ENCODE data around the gene AWAT2.

AWAT2 gene

DNA sequence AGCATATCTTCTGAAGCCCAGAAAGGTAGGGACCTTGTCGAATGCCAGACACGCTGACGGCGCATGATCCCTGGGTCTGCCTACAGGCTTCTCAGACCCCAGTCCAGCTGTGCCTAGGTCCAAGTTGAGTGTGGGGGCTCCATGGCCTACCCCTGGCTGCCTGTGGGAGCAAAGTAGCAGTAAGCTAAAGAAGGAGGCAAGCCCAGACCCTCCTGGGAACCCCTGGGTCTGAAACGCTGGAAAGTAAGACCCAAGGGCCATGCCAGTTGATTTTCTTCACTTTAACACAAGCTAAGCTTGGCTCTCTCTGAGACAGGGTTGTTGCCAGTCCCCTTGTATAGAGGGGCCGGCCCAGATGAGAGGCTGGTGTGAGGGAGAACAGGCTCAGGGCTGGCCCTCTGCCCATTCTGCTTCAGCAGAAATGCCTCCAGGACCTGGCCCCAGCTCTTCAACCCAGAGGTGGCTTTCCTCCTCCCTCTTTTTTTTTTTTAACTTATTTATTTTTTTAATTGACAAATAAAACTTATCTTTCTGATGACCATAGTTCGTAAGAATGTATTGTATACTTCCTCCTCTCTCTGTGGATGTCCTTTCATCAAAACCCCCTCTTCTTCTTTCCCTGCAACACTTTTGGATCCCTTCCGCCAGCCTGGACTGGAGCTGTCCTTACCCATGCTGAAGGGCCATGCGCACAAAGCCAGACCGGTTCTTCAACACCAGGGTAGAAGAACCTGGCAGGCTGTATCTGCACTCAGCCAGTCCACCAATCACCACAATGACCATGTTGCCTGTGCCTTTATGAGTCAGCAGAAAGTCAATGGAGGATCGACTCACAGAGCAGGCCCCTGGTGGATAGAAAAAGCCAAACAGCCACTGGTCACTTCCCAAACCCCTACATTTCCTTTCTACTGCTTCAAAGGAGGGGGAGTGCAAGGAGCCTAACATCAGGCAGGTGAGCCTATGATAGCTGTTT is 7.1 kb downstream of the AWAT2 start:
- no peak for DNase-seq (ENCODE audit: low spot score)

- DNase-seq (ENCODE audit: low spot score): no peak
Measured at GRCh38 chrX:70041993-70042392, 7.7 kb downstream of the AWAT2 start.

- DNase-seq (ENCODE audit: low spot score): peak; percentile 42
Measured at GRCh38 chrX:70039758-70040157, 10.0 kb downstream of the AWAT2 start.

GRCh38 chrX:70038951-70039350 is 10.8 kb downstream of the AWAT2 start:
- DNase-seq (ENCODE audit: low spot score): no peak

DNA sequence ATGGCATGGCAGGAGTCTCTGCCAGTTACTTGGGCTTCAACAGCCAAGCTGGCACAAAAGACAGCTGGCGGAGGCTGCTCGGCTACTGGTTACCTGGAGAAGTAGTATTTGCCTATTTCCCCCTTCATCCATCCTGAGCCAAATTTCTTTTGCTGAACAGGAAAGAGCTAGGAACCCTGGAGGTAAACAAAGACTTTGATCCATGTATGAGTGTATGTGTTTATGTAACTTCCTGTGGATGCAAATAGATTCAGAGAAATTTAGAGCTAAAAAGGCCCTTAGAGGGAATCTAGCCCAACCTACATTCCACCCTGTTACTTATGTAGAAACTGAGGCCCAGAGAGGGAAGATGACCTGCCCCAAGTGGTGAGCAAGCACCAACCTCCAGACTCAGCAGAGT is 11.2 kb downstream of the AWAT2 start:
- no peak for DNase-seq (ENCODE audit: low spot score)

GRCh38 chrX:70034646-70035045 is 15.1 kb downstream of the AWAT2 start:
- DNase-seq (ENCODE audit: low spot score): no peak

DNA sequence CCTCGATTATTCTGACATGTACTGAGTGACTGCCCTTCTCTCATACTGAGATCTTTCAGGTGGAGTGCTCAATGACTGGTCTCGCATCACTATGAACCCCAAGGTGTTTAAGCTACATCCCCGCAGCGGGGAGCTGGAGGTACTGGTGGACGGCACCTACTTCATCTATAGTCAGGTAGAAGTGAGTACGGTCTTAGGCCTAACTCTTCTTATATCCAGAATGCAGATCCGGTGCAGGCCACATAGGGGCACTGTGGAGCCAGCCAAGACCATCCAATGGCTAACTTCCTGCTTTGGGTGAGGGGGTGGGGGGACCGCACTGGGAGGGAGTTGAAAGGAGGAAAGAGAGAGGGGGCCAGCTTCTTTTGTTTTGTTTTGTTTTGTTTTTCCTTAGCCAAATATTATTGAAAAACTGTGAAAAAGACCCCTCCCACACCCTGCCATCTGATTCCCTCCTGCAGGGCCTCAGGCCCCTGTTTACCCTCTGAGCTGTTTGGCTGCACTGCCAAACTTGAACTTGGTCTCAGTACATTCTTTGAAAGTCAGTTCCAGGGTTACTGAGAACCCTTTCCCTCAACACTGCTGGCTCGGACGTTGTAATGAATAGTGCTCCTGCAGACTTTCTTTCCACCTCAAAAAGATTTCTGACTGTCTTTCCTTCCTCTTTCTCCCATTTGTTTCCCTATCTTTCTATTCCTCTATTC is 16.2 kb downstream of the AWAT2 start:
- peak; percentile 43 for DNase-seq (ENCODE audit: low spot score)

DNA sequence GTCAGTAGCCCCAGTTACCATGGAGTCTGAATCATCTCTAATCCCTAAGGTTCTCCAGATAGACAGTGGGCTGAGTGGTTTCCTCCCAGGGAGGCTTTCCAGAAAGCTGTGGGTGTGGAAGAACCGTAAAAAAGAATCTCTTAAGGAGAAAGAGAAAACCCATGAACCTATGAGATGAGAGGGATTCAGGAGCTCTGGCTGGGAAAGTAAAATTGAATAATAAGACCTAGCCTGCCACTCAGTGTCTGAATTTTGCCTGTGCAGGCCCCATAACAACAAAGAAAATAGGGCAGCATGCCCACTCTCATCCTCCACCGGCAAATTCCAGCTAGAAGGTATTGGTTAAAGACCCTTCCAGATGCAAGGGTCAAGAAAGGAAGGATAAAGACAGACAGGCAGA is 16.9 kb downstream of the AWAT2 start:
- no peak for DNase-seq (ENCODE audit: low spot score)

DNA sequence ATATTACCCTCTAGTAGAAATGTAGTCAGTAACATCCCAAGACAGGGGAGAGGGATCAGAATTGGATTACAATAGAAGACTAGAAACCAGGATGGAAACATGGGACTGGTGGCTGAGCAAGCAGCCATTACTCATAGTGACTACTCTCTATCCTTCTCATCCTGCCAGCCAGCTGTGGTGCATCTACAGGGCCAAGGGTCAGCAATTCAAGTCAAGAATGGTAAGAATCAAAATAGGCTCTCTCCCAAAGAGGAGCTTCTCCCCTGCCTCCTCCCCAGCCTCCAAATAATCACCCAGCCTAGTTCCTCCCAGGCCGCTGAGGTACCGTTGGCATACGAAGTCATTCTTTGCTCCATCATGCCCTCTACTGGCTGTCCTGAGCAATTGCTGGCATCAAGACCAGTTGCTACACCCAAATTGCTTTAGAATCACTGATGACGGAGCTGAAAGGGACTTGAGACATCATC is 19.4 kb downstream of the AWAT2 start:
- peak; percentile 66 for DNase-seq (ENCODE audit: low spot score)

GRCh38 chrX:70029863-70030262 is 19.9 kb downstream of the AWAT2 start:
- no peak for DNase-seq (ENCODE audit: low spot score)

DNA sequence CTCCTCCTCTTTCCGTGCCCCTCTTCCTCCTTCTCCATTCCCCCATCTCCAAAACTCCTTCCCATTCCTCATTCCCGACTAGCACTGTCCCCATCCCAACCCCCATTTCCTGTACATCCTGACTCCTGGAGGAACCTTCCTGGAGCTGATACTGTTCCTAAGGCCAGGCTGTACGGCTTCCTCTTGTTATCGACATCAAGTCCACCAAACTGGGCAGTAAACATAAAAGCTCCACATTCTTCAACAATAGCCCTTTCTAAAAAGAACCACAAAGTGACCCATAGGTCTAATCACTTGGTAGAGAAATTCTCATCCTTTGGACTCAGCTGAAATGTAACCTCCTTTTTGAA is 22.9 kb downstream of the AWAT2 start:
- no peak for DNase-seq (ENCODE audit: low spot score)

DNA sequence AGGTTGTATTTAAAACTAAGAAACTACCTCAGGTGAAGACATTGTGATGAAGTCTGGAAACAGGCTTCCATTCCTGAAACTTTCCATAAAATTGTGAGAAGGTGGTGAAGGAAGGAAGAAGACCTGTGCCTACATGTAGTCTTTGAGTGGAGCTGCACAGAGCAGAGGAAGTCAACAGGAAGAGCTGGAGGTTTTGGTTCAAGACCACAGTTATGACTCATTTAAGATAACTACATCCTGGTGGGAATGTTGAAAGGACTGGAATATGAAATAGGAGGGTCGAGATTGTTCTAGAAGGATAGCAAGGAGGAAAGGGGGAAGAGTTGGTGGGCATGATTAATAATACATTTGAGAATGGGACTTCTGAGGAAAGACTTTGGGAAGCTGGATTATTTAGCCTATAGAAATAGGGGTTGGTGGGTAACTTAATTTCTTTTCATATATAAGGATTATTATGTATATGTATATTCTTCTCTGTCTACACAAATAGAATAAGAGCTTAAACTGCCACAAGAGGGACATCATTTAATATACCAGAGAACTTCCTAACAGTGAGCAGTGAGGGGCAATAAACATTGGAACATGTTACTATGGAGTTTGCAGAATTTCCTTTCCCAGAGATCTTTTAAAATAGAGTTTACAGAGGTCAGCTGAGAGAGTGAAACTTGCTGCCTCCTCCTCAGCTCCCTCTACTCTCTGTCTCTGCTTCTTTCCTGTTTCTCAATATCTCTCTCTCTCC is 23.5 kb downstream of the AWAT2 start:
- no peak for DNase-seq (ENCODE audit: low spot score)

DNA sequence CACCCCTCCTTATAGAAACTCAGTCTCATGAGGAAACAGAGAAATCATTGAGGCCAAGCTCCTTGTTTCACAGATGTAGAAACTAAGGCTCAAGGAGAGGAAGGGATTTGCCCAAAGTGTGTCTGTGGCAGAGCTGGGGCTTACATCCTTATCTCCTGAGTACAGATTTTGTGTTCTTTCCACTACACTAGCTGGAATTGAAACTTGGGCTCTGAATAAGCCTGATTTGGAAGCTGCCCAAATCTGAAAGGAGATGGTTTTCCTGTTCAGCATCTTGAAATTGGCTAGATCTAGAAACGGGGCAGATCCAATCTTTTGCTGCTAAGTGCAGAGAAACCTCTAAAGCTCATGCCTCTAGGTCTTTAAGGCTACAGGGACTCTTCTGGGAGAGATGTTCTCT is 24.3 kb downstream of the AWAT2 start:
- DNase-seq (ENCODE audit: low spot score): no peak

GRCh38 chrX:70022616-70023015 is 27.1 kb downstream of the AWAT2 start:
- no peak for DNase-seq (ENCODE audit: low spot score)

GRCh38 chrX:70016513-70016912 is 33.2 kb downstream of the AWAT2 start:
- no peak for DNase-seq (ENCODE audit: low spot score)

DNA sequence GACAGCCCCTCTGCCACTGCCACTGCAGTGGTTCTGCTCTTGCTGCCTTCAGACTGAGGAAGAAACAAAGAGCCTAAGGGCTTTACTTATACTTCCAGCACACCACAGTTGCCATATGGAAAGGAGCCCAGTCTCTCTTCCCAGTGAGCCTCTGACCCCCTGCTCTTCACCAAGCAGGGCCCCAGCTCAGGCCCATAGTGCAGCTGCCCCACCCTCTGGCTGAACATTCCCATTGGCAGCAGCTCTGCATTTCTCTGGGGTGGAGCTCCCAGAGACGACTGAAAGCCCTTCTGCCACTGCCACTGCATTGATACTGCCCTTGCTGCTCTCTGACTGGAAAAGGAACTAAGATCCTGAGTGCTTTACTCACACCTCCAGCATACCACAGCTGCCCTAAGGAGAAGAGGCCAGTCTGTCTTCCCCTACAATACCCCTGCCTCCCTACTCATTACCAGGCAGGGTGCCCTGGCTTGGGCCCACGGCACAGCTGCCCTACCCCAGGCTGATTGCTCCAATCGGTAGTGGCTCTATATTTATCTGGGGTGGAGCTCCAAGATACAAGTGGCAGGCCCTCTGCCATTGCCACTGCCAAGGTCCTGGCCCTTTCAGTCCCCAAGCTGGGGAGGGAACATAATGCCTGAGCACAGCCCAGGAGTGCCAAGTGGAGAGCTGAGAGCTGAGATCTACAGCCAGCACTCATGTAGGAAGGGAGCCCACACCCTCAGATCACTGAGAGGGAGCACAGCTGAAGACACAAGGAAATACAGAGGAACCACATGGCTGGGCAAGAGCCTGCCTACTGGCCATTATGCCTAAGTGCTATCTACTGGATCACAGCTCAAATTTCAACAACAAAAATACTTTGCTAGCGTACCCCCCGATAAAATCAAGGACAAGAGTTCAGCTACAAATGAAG is 36.0 kb downstream of the AWAT2 start:
- DNase-seq (ENCODE audit: low spot score): no peak

- no peak for DNase-seq (ENCODE audit: low spot score)
Measured at GRCh38 chrX:70012756-70013155, 37.0 kb downstream of the AWAT2 start.

GRCh38 chrX:70009970-70010369 is 39.8 kb downstream of the AWAT2 start:
- DNase-seq (ENCODE audit: low spot score): no peak

DNA sequence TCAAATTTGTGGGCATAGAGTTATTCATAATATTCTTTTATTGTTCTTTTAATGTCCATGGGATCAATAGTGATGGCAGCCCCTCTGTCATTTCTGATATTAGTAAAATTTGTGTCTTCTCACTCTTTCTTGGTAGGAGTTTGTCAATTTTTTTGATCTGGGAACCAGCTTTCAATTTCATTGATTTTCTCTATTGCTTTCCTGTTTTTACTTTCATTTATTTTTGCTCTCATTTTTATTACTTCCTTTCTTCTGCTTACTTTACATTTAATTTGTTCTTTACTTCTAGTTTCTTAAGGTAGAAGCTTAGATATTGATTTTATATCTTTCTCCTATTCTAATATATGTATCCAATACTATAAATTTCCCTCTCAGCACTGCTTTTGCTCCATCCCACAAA is 40.7 kb downstream of the AWAT2 start:
- DNase-seq (ENCODE audit: low spot score): no peak

GRCh38 chrX:70007946-70008345 is 41.8 kb downstream of the AWAT2 start:
- no peak for DNase-seq (ENCODE audit: low spot score)

DNA sequence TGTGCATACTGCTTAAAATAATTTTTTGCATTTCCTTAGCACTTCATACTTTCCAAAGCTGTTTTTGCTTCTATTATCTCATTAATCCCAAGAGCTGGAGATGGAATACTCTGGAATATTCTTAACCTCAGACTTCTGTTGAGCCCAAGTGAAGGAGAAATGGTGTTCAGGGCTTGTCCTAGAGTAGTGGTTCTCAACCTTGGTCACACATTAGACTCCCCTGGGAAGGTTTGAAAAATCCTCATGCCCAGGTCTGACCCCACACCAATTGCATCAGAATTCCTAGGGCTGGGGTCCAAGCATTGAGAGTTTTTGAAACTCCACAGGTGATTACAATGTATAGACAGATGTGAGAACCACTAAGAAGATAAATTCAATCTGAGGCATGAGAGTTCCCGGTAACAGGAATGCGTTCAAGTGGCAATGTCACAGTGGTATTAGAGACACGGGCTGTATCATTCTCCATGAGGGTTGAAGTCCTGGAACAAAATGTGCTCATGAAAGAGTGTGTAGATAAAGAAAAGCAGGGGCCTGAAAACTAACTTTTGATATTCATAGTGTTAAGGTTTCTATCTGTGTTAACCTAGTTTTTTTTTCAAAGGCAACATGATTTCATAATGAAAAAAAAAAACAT is 47.9 kb downstream of the AWAT2 start:
- no peak for DNase-seq (ENCODE audit: low spot score)
